Endothelial cell of umbilical vein (primary cell): ENCODE results near the gene KIF3A. TPM values are rescaled to one million over a fixed set of nuclear protein-coding genes. Genes with fewer than 3 reads are reported as not detected.

Experiments used
- BruUV-seq: library from RNA; stranded (reverse); fragments of 400-500 nt; replicated peaks from 2 replicates; lab custom pipeline; 2021; lab: Mats Ljungman, UMichigan
- CTCF ChIA-PET: fragments of 300-600, 350-600 bp; sonication (Branson Sonifier 250); formaldehyde crosslinking; loops from one replicate; lab custom pipeline; 2021; ENCODE audit warnings: antibody characterized with exemption, inconsistent platforms; lab: Charles Lee
- POLR2A ChIA-PET: fragments of 300-600, 350-600 bp; sonication (Branson Sonifier 250); formaldehyde crosslinking; loops from one replicate; lab custom pipeline; 2021; ENCODE audit warnings: antibody characterized with exemption, inconsistent platforms; lab: Charles Lee
- DNase-seq: peaks from one replicate; pipeline ENCODE4 v3.0.0-alpha.2; 2011; ENCODE audit warnings: low read depth, low spot score
- FAIRE-seq: peaks from 2 replicates; lab custom pipeline; 2011; peaks lifted over from hg19 to GRCh38; lab: Jason Lieb, UNC
- H2AFZ ChIP-seq: 2 replicates; pipeline ENCODE4 v1.6.0; 2012; ENCODE audit warnings: low read depth, low read length, control low read depth, inconsistent platforms
- H3K27ac ChIP-seq: 2 replicates; pipeline ENCODE4 v1.5.1; 2011; ENCODE audit warnings: low read depth, mild to moderate bottlenecking, control low read depth, low read length, moderate library complexity; ENCODE audit not compliant: insufficient read depth
- H3K27me3 ChIP-seq, 2 experiments: 2 replicates each; pipeline versions ENCODE4 v1.6.0 to v1.6.1; 2011; ENCODE audit warnings: low read length in 2 of 2, mixed read lengths in 1 of 2; ENCODE audit not compliant: control insufficient read depth in 2 of 2, insufficient read depth in 2 of 2
- H3K36me3 ChIP-seq, 2 experiments: 2 replicates in 1 of 2; 3 replicates in 1 of 2; pipeline ENCODE4 v1.5.1; 2011; ENCODE audit warnings: low read length in 2 of 2, mild to moderate bottlenecking in 1 of 2, moderate library complexity in 1 of 2; ENCODE audit not compliant: control insufficient read depth in 2 of 2, insufficient read depth in 2 of 2; ENCODE audit errors: extremely low read depth in 1 of 2
- H3K4me1 ChIP-seq: 3 replicates; pipeline ENCODE4 v1.5.1; 2011; ENCODE audit warnings: mild to moderate bottlenecking, low read length; ENCODE audit not compliant: control insufficient read depth, insufficient read depth; ENCODE audit errors: extremely low read depth
- H3K4me2 ChIP-seq: 2 replicates; pipeline ENCODE4 v1.6.1; 2011; ENCODE audit warnings: low read length, control low read depth, mixed read lengths; ENCODE audit not compliant: insufficient read depth
- H3K4me3 ChIP-seq, 3 experiments: fragments of 200-600 bp in 1 of 3; sonication (generic), shearing (Covaris generic) in 1 of 3; replicated peaks in 1 of 3; 2 replicates each; pipeline ENCODE4 v1.5.1; 2011 to 2016; ENCODE audit warnings: control low read depth in 3 of 3, low read length in 3 of 3, mild to moderate bottlenecking in 2 of 3, inconsistent platforms in 1 of 3, low read depth in 1 of 3, moderate library complexity in 1 of 3; ENCODE audit not compliant: insufficient read depth in 1 of 3
- H3K79me2 ChIP-seq: 2 replicates; pipeline ENCODE4 v1.6.0; 2012; ENCODE audit warnings: low read length, inconsistent platforms; ENCODE audit not compliant: control insufficient read depth, insufficient read depth
- H3K9ac ChIP-seq: replicated peaks from 2 replicates; pipeline ENCODE3; 2011; ENCODE audit warnings: low read length, control low read depth; ENCODE audit not compliant: insufficient read depth; ENCODE audit errors: extremely low read depth
- H3K9me1 ChIP-seq: replicated peaks from 3 replicates; pipeline ENCODE4 v1.6.0; 2011; ENCODE audit warnings: mild to moderate bottlenecking, low read length; ENCODE audit not compliant: control insufficient read depth, insufficient read depth; ENCODE audit errors: extremely low read depth
- H3K9me3 ChIP-seq: replicated peaks from 2 replicates; pipeline ENCODE4 v1.5.1; 2012; ENCODE audit warnings: low read length, inconsistent platforms; ENCODE audit not compliant: control insufficient read depth, insufficient read depth
- H4K20me1 ChIP-seq: replicated peaks from 2 replicates; pipeline ENCODE3; 2011; ENCODE audit warnings: mild to moderate bottlenecking, low read length; ENCODE audit not compliant: control insufficient read depth, insufficient read depth; ENCODE audit errors: extremely low read depth
- EZH2 ChIP-seq: IDR thresholded peaks from 2 replicates; pipeline ENCODE4 v1.6.1; 2012; ENCODE audit warnings: borderline replicate concordance, low read depth, mild to moderate bottlenecking, moderate library complexity, low read length, inconsistent platforms; ENCODE audit not compliant: severe bottlenecking
- FOS ChIP-seq: IDR thresholded peaks from 2 replicates; pipeline ENCODE4 v1.6.1; 2011; ENCODE audit warnings: mild to moderate bottlenecking, low read length, moderate library complexity, borderline replicate concordance; ENCODE audit not compliant: insufficient read depth
- GATA2 ChIP-seq: IDR thresholded peaks from 2 replicates; pipeline ENCODE4 v1.7.0; 2011; ENCODE audit warnings: low read depth, mild to moderate bottlenecking, moderate library complexity, mixed read lengths, low read length; ENCODE audit not compliant: insufficient read length, insufficient read depth
- JUN ChIP-seq: IDR thresholded peaks from 2 replicates; pipeline ENCODE4 v1.6.1; 2011; ENCODE audit warnings: borderline replicate concordance, low read depth; ENCODE audit not compliant: insufficient read length, insufficient read depth
- POLR2AphosphoS5 ChIP-seq: IDR thresholded peaks from 2 replicates; pipeline ENCODE4 v1.6.1; 2012; ENCODE audit warnings: low read depth, mild to moderate bottlenecking, control low read depth, low read length, moderate library complexity; ENCODE audit not compliant: insufficient read depth
- dilution Hi-C: fragments of 300-500 bp; cut with MboI; formaldehyde crosslinking; loops from one replicate; pipeline ENCODE4 v1.15.0; 2019; ENCODE audit warnings: low sequenced_read_pairs; ENCODE audit not compliant: extremely low pct_ligation_motif_present
- intact Hi-C: fragments of 100-400 bp; cut with micrococcal nuclease; formaldehyde crosslinking; loops from one replicate; pipeline ENCODE4 v1.10.0; 2022
- polyA plus RNA-seq, 4 experiments: library from polyadenylated mRNA; depleted of rRNA in 3 of 4; stranded (reverse) in 3 of 4; unstranded in 1 of 4; fragments of >200 nt; gene quantifications; 2 replicates each; pipeline versions ENCODE4 v1.2.1 to v1.2.3, GENCODE V29; 2011 to 2012; ENCODE audit warnings: missing spikeins in 1 of 4
- total RNA-seq: library from RNA; stranded (reverse); gene quantifications from 2 replicates; pipeline ENCODE4 v1.2.3, GENCODE V29; 2021
- TF ChIP-seq, protein P1 (sequence below), 2 donors: IDR thresholded peaks; 1 replicate in 1 of 2; 2 replicates in 1 of 2; pipeline ENCODE4 v1.5.1; 2011; ENCODE audit warnings: low read length in 2 of 2, mild to moderate bottlenecking in 2 of 2, moderate library complexity in 2 of 2, control low read depth in 1 of 2, inconsistent platforms in 1 of 2, low read depth in 1 of 2; ENCODE audit not compliant: insufficient read depth in 1 of 2; ENCODE audit errors: extremely low read depth in 1 of 2
- TF ChIP-seq, protein P2 (sequence below): IDR thresholded peaks from 2 replicates; pipeline ENCODE4 v1.6.1; 2011; ENCODE audit not compliant: insufficient read depth, insufficient read length

The KIF3A gene
- total and polyA plus RNA-seq, 2 donors (not counting 3 experiments of a cell fraction or from before 2014, with no cell fraction given): 3.3 to 11.2 TPM

DNA sequence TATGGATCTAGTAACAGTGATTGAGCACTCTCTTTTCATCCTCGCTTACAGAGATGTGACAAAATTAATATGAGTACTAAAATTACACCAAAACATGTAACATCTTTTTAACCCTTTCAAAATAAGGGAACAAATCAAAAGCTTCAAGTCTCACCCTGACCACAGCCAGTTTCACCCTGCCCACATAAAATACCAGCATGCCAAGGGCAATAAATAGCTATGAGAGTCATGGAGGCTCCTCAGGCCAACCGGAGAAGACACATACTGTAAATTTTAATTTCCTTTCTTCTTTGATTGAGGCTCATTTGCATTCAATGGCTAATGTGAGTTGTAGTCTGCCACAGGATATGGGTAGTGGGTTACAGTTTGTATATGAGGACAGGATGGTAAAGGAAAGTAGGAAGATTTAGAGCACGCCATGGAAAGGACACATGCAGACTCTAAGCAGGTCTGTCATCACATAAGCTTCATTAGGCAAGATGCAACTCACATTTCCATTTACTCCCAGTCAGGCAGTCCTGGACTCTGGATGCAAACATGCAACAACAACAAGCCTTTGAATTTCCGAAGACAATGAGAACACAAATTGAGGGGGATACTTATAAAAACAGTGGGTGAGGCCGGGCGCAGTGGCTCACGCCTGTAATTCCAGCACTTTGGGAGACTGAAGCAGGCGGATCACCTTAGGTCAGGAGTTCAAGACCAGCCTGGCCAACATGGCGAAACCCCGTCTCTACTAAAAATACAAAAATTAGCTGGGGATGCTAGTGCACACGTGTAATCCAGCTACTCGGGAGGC is 52.2 kb downstream of the KIF3A start:
- intact Hi-C loops: no loop called here
- DNase-seq (no peak), FAIRE-seq (no peak)
- no peak overlapping the region for H3K9ac ChIP-seq
- H3K27me3 ChIP-seq: no peaks in the 10 kb centered on the region
- no peaks in the 10 kb centered on the region for H3K9me3 ChIP-seq
- dilution Hi-C loops: no loop called here
- H3K4me1 ChIP-seq: no peaks in the 10 kb centered on the region
- H3K27ac ChIP-seq: no peak overlapping the region
- no peaks in the 10 kb centered on the region for H3K36me3 ChIP-seq
- POLR2A ChIA-PET: interaction anchor here (0.6 kb wide), 1 partner anchor 131 kb away, joined by 10 read pairs; no protein-coding TSS in a partner anchor
- CTCF ChIA-PET: no interaction called here
- H3K4me2 ChIP-seq: no peak overlapping the region
- H4K20me1 ChIP-seq: no peaks in the 10 kb centered on the region
- no peaks in the 10 kb centered on the region for H3K79me2 ChIP-seq
- no peaks in the 10 kb centered on the region for H3K9me1 ChIP-seq
- H3K4me3 ChIP-seq: no peak overlapping the region
- BruUV-seq: no TSS peak
- H2AFZ ChIP-seq: no peak overlapping the region
- TF ChIP-seq, protein P1, sequence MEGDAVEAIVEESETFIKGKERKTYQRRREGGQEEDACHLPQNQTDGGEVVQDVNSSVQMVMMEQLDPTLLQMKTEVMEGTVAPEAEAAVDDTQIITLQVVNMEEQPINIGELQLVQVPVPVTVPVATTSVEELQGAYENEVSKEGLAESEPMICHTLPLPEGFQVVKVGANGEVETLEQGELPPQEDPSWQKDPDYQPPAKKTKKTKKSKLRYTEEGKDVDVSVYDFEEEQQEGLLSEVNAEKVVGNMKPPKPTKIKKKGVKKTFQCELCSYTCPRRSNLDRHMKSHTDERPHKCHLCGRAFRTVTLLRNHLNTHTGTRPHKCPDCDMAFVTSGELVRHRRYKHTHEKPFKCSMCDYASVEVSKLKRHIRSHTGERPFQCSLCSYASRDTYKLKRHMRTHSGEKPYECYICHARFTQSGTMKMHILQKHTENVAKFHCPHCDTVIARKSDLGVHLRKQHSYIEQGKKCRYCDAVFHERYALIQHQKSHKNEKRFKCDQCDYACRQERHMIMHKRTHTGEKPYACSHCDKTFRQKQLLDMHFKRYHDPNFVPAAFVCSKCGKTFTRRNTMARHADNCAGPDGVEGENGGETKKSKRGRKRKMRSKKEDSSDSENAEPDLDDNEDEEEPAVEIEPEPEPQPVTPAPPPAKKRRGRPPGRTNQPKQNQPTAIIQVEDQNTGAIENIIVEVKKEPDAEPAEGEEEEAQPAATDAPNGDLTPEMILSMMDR (IDR thresholded peaks at IDR 0.05; ENCODE audit: extremely low read depth in 1 of 2, insufficient read depth in 1 of 2, low read depth in 1 of 2, low read length in 2 of 2): no peak
- TF ChIP-seq POLR2AphosphoS5 (no peak), EZH2 (no peak), FOS (no peak), JUN (no peak), GATA2 (no peak)
- TF ChIP-seq, protein P2, sequence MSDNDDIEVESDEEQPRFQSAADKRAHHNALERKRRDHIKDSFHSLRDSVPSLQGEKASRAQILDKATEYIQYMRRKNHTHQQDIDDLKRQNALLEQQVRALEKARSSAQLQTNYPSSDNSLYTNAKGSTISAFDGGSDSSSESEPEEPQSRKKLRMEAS: no peak
